ENCODE results near the gene PDCD7. TPM values are rescaled to one million over a fixed set of nuclear protein-coding genes. Genes with fewer than 3 reads are reported as not detected.
"Not testable (repeated sequence)": the region's sequence is repeated elsewhere in the genome, so short reads cannot be mapped to it uniquely, and the experiment has no call there.

The PDCD7 gene
- total RNA-seq, 1 donor from 2014 or later = 42.4 TPM

DNA sequence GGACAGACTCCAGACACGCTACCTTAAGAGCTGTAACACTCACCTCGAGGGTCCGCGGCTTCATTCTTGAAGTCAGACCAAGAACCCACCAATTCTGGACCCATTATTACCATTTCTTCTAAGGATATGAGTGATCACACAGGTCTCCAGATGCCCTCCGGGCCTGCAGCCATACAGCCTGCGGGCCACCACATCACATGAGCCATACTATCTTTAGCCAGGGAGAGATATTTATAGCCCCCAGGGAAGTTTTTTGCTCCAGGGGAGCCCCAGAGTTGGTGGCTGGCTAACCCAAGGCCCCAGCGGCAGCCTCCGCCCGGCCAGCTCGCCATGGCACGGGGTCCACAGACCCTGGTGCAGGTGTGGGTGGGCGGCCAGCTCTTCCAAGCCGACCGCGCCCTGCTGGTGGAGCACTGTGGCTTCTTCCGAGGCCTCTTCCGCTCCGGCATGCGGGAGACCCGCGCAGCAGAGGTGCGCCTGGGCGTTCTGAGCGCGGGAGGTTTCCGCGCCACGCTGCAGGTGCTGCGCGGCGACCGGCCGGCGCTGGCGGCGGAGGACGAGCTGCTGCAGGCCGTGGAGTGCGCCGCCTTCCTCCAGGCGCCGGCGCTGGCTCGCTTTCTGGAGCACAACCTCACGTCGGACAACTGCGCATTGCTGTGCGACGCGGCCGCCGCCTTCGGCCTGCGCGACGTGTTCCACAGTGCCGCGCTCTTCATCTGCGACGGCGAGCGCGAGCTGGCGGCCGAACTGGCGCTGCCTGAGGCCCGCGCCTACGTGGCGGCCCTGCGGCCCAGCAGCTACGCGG is 56.9 kb downstream of the PDCD7 start, which contains the start of gene KBTBD13:
Gene KBTBD13 (plus strand): TSS at position 261 of the 805 bp plus-strand sequence. CDS start 70 bp downstream, at position 331.
- intact Hi-C loops (cut with micrococcal nuclease) = no loop called here

DNA sequence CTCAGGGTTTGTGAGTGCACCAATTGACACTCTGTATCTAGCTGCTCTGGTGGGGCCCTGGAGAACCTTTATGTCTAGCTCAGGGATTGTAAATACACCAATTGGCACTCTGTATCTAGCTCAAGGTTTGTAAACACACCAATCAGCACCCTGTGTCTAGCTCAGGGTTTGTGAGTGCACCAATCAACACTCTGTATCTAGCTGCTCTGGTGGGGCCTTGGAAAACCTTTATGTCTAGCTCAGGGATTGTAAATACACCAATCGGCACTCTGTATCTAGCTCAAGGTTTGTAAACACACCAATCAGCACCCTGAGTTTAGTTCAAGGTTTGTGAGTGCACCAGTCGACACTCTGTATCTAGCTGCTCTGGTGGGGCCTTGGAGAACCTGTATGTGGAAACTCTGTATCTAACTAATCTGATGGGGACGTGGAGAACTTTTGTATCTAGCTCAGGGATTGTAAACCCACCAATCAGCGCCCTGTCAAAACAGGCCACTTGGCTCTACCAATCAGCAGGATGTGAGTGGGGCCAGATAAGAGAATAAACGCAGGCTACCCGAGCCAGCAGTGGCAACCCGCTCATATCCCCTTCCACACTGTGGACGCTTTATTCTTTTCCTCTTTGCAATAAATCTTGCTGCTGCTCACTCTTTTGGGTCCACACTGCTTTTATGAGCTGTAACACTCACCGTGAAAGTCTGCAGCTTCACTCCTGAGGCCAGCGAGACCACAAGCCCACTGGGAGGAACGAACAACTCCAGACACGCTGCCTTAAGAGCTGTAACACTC is 57.8 kb downstream of the PDCD7 start:
- intact Hi-C loops (cut with micrococcal nuclease) = not testable (repeated sequence)

DNA sequence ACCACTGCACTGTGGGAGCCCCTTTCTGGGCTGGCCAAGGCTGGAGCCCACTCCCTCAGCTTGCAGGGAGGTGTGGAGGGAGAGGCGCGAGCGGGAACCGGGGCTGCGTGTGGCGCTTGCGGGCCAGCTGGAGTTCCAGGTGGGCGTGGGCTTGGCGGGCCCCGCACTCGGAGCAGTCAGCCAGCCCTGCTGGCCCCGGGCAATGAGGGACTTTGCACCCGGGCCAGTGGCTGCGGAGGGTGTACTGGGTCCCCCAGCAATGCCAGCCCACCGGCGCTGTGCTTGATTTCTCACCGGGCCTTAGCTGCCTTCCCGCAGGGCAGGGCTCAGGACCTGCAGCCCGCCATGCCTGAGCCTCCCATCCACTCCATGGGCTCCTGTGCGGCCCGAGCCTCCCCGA is 58.7 kb downstream of the PDCD7 start:
- intact Hi-C loops (cut with micrococcal nuclease) = not testable (repeated sequence)

GRCh38 chr15:65072617-65073016 is 61.0 kb downstream of the PDCD7 start:
- intact Hi-C loops (cut with micrococcal nuclease) = no loop called here

DNA sequence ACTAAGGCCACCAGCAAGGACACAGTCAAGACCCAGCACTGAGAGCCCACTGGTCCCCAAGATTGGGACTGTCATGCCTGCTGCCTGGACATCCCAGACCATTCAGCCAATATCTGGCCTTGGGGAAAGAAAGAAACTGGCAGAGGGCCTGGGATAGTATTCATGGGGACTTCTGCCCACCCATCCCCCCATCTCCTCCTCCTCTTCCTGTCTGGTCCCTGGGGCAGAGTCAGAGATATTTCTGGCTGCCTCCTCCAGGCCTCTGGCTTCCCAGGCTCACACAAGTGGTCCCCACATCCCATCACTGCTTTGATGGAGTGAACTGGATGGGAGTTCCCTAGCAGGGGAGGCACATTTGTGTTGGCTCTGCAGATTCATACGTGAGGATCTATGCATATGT is 61.6 kb downstream of the PDCD7 start:
- intact Hi-C loops (cut with micrococcal nuclease) = no loop called here

DNA sequence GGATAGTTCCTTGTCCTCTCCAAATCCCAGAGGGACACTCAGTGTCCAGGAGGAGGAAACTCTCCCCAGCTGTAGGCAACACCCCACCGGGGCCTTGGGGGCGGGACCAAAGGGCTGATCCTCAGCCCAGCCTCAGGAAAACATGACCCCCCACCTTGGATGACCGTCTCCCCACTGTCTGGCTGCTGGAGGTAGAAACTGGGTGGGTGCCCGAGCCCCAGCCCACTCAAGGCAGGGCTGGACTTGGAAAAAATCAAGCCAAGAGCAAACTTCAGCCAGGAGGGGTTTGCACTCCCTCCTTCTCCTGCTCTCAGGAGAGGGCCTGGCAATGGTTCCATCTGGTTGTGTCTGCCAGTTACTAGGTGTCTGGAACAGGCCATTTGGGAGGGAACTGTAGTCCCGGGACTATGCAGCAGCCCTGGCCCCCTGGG is 62.2 kb downstream of the PDCD7 start:
- intact Hi-C loops (cut with micrococcal nuclease) = no loop called here

DNA sequence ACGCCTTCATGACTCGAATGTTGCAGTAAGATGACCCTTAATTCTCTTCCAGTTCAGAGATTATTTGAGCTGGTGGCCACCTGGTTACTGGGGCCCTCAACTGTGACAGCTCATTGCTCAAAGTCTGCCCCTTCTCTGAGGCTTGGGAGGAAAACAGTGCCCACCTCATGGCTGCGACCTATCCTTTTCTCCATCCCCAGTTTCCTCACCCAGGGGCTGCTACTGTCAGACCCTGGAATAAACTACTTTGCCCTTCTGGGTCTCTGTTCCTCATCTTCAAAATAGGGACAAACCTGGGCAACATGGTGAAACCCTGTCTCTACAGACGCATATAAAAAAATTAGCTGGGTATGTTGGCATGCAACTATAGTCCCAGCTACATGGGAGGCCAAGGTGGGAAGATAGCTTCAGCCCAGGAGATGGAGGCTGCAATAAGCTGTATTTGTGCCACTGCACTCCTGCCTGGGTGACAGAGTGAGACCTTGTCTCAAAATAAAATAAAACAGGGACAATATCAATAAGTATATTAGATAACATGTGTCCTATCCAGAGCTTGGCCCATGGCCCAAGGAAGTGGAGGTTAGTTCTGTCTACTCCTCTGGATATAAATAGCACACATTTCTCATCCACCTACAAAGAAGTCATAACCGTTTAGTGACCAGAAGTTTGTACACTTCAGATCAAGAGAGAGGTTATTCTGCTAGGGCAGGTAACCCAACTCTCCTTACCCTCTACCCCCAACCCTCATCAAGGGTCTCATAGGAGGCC is 63.6 kb downstream of the PDCD7 start:
- intact Hi-C loops (cut with micrococcal nuclease) = no loop called here

- intact Hi-C loops (cut with micrococcal nuclease) = no loop called here
Measured at GRCh38 chr15:65069179-65069578, 64.4 kb downstream of the PDCD7 start.

DNA sequence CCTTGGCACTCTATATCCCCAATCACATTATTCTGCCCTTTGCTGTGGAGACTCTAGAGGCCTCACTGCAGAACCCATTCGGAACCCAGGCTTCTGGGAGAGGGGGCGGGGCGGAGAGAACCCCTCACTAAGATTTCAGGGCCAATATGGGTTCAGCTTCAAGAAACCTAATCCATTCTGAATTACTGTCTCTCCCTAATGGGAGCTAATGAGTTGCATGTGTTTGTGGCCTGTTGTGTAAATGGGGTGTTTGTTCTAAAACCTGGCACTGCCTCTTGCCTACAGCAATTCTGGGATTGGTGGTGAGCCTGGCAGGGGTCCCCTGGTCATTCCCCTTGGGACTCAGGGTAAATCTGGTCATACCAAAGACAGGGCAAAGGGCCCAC is 65.2 kb downstream of the PDCD7 start:
- intact Hi-C loops (cut with micrococcal nuclease) = no loop called here

DNA sequence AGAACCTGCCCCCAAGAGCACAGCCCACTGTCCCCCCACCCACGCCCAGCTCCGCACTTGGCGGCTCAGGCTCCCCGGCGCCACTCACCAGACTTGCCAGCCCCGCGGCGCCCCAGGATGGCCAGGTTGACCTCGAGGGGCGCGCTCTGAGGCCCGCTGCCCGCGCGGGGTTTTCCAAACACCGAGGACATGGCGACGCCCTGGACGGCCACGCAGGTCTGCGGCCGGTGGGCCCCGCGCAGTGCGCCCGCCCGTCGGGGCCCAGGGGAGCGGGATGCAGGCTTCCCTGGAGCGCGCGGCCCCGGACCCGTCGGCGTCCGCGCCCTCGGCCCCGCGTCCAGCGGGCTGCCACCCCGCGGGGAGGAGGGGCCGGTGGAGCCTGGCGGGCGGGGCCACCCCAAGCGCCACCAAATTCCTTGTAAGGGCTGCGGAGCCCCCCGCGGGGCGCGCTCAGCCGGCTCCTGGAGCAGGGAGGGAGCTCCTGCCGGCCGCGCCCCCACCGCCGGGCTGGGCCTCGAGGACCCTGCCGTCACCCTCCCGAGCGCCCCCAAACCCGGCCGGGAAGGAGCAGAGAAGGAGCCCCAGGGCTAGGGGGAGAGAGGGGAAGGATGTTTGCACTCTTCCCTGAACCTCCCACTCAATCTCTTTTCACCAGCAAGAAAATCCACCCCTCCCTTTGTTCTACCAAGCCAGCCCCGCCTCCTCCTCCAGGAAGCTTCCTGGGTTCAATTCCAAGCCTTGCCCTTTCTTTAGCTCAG is 65.8 kb downstream of the PDCD7 start, which contains the start of gene RASL12:
Gene RASL12 (minus strand): TSS at position 347 of the 758 bp plus-strand sequence. CDS start 156 bp downstream, at position 191.
- intact Hi-C loops (cut with micrococcal nuclease) = no loop called here

Other genes with a start within 250 kb of the PDCD7 start
- gene ANKDD1A, start 221.9 kb downstream of the PDCD7 start, total RNA-seq = 2.2 and 2.6 TPM in 2 replicates
- gene SPG21, start 143.9 kb downstream of the PDCD7 start, total RNA-seq = 58.2 and 63.6 TPM in 2 replicates
- gene MTFMT, start 104.2 kb downstream of the PDCD7 start, total RNA-seq = 12.4 TPM in 2 replicates
- not detected in 2 replicates for gene SLC51B, start 88.4 kb downstream of the PDCD7 start, total RNA-seq
- gene RASL12, start 65.8 kb downstream of the PDCD7 start, total RNA-seq = not detected in 2 replicates
- gene KBTBD13, start 57.1 kb downstream of the PDCD7 start, total RNA-seq = not detected in 2 replicates
- gene UBAP1L, start 18.6 kb downstream of the PDCD7 start, total RNA-seq = 5.2 and 5.3 TPM in 2 replicates
- gene CLPX, start 51.5 kb upstream of the PDCD7 start, total RNA-seq = 45.0 and 49.6 TPM in 2 replicates
- 0.10 TPM in 1 of 2 replicates, not detected in the other for gene CILP, start 77.7 kb upstream of the PDCD7 start, total RNA-seq
- 10.2 and 11.3 TPM in 2 replicates for gene PARP16, start 153.1 kb upstream of the PDCD7 start, total RNA-seq
- gene RNU5A-1, start 162.2 kb upstream of the PDCD7 start, total RNA-seq = not detected in 2 replicates
- not detected in 2 replicates for gene RNU5B-1, start 170.9 kb upstream of the PDCD7 start, total RNA-seq
- not detected in 2 replicates for gene IGDCC3, start 244.2 kb upstream of the PDCD7 start, total RNA-seq

Measured in T-helper 1 cell treated with Interleukin-12 subunit alpha and Interleukin-12 subunit beta and Interleukin-4 antibody, amounts not matched to agents 30 ng/mL and 1 ng/mL, for 36 hours (primary cell).